ENCODE data around the gene PTPN12. TPM values are rescaled to one million over a fixed set of nuclear protein-coding genes. Genes with fewer than 3 reads are reported as not detected.
A peak's percentile ranks its signal among the peaks of the same experiment; 100 is the strongest.

PTPN12 gene
- total RNA-seq, 1 experiment from 2014 or later = 104 TPM

GRCh38 chr7:77536017-77536412, 1.1 kb upstream of the PTPN12 start:
- intact Hi-C loops (cut with micrococcal nuclease) = loop anchor here (5.0 to 10.0 kb wide), 3 partner anchors 46 to 201 kb away; no protein-coding TSS in a partner anchor

DNA sequence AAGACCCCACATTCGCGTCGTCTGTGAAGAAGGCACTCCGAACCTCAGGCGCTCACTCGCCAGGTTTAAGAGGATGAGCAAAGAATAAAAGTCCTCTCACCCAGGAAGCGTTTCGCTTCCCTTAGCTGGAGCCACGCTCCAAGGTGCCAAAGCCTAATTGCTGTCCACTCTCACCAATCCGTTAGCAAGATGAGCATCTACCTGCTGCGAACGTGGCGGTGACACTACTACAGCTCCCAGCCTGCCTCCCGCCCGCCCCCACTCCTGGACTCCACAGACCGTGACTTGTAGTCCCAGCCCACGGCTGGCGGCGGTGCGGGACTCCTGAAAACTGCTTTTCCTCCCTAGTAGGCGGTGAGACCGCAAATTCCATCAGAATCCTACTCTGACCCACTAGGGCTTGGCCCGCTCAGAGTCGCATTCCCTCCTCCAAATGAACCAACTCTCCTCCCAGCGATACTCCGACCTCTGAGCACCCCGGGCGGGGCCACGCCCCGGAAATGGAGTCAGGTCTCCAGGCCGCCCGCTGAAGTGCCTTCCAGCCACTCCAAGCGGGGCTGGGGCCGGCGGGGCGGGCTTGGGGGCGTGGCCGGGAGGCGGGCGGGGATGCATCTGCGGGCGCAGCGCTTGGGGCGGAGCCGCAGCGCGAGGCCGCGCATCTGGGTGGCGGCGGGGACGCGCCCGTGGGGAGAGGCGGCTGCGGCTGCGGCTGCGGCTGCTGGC, 521 bp upstream of the PTPN12 start:
- TF ChIP-seq CTCF (IDR thresholded peaks at IDR 0.05; ENCODE audit: unreplicated experiment) = no peak
- peaks cover 12% of the 10 kb centered on the region for H3K4me1 Mint-ChIP-seq (ENCODE audit: insufficient read depth, unreplicated experiment)
- no peaks in the 10 kb centered on the region for H3K27me3 Mint-ChIP-seq (ENCODE audit: insufficient read depth, unreplicated experiment)
- peak overlapping the region; percentile 78 for H3K4me3 Mint-ChIP-seq (ENCODE audit: unreplicated experiment)
- ChIA-PET POLR2A (interaction anchor here (0.6 to 2.2 kb wide), 13 partner anchors 8 to 259 kb away, joined by 3 to 11 read pairs (median 5); no protein-coding TSS in a partner anchor), CTCF (interaction anchor here (0.5 to 0.9 kb wide), 2 partner anchors 40 to 839 kb away, joined by 5 to 6 read pairs; no protein-coding TSS in a partner anchor)
- TSS peak; percentile 86 for BruUV-seq (replicated peaks)
- H3K27ac Mint-ChIP-seq (ENCODE audit: low read depth, unreplicated experiment) = peak overlapping the region; percentile 86
- H3K36me3 Mint-ChIP-seq (ENCODE audit: insufficient read depth, unreplicated experiment) = no peaks in the 10 kb centered on the region
- no peaks in the 10 kb centered on the region for H3K9me3 Mint-ChIP-seq (ENCODE audit: unreplicated experiment)
- intact Hi-C loops (cut with micrococcal nuclease) = loop anchor here (5.0 to 10.0 kb wide), 3 partner anchors 46 to 202 kb away; no protein-coding TSS in a partner anchor
- peak; percentile 97 for DNase-seq (ENCODE audit: unreplicated experiment)

More at GRCh38 chr7:77536017-77536412, 1.1 kb upstream of the PTPN12 start:
- ChIA-PET POLR2A (interaction anchor here (0.6 to 2.2 kb wide), 11 partner anchors 7 to 259 kb away, joined by 3 to 11 read pairs (median 5); no protein-coding TSS in a partner anchor), CTCF (interaction anchor here (0.5 to 0.9 kb wide), 2 partner anchors 41 to 840 kb away, joined by 5 to 6 read pairs; no protein-coding TSS in a partner anchor)
- no peak for DNase-seq (ENCODE audit: unreplicated experiment)
- Mint-ChIP-seq H3K4me3 (ENCODE audit: unreplicated experiment) (peak overlapping the region; percentile 78), H3K4me1 (ENCODE audit: insufficient read depth, unreplicated experiment) (peaks cover 12% of the 10 kb centered on the region), H3K9me3 (ENCODE audit: unreplicated experiment) (no peaks in the 10 kb centered on the region), H3K27ac (ENCODE audit: low read depth, unreplicated experiment) (peak overlapping the region; percentile 86), H3K27me3 (ENCODE audit: insufficient read depth, unreplicated experiment) (no peaks in the 10 kb centered on the region), H3K36me3 (ENCODE audit: insufficient read depth, unreplicated experiment) (no peaks in the 10 kb centered on the region)
- BruUV-seq (replicated peaks) = no TSS peak
- no peak for TF ChIP-seq CTCF (IDR thresholded peaks at IDR 0.05; ENCODE audit: unreplicated experiment)

DNA sequence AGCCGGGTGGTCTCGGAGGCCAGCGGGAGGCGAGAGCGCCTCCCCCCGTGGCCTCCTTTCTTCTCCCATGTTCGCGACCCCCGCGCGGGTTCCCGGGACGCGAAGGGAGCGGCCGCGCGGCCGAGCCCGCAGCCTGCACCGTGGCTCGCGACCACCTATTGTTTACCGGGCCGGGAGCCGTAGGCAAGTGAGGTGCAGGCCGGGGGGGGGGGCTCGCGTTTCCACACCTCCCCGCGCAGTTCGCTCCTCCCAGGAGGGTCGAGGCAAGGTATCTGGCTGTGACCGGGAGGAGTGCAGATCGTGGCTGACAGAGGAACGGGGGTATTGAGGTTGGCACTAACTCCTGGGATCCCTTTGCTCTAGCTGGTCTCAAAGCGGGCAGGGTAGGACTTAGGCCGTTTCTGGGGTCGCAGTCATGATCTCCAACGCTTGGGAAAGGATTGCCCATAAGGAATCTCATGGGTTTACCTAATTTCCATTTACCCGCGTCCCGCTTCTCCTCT, 734 bp downstream of the PTPN12 start:
- no TSS peak for BruUV-seq (replicated peaks)
- Mint-ChIP-seq H3K4me3 (ENCODE audit: unreplicated experiment) (peak overlapping the region; percentile 78), H3K36me3 (ENCODE audit: insufficient read depth, unreplicated experiment) (no peaks in the 10 kb centered on the region), H3K9me3 (ENCODE audit: unreplicated experiment) (no peaks in the 10 kb centered on the region), H3K27me3 (ENCODE audit: insufficient read depth, unreplicated experiment) (no peaks in the 10 kb centered on the region), H3K27ac (ENCODE audit: low read depth, unreplicated experiment) (peak overlapping the region; percentile 49), H3K4me1 (ENCODE audit: insufficient read depth, unreplicated experiment) (peaks cover 14% of the 10 kb centered on the region)
- ChIA-PET POLR2A (interaction anchor here (0.6 to 5.8 kb wide), 7 partner anchors 21 to 1168 kb away, joined by 3 to 62 read pairs (median 3); partner anchors contain the start of gene GSAP), CTCF (interaction anchor here (0.7 kb wide), 1 partner anchor 99 kb away, joined by 3 read pairs; no protein-coding TSS in a partner anchor)
- intact Hi-C loops (cut with micrococcal nuclease) = loop anchor here (1.0 to 10.0 kb wide), 4 partner anchors 44 to 203 kb away; no protein-coding TSS in a partner anchor
- peak; percentile 53 for DNase-seq (ENCODE audit: unreplicated experiment)
- no peak for TF ChIP-seq CTCF (IDR thresholded peaks at IDR 0.05; ENCODE audit: unreplicated experiment)
